ENCODE results near the gene SPC25. TPM values are rescaled to one million over a fixed set of nuclear protein-coding genes. Genes with fewer than 3 reads are reported as not detected.

Gene SPC25
- total and polyA plus RNA-seq, 2 experiments from 2014 or later, result 23.4 to 72.7 TPM

GRCh38 chr2:168901003-168901402, 10.8 kb upstream of the SPC25 start, which contains the start of gene G6PC2 (continued):
- TF ChIP-seq ETS1 (IDR thresholded peaks at IDR 0.05) (no peak), EZH2phosphoT487 (IDR thresholded peaks at IDR 0.05; ENCODE audit: unreplicated experiment) (no peak), ZNF331 (CRISPR knock-in tag; IDR thresholded peaks at IDR 0.05; ENCODE audit: low read depth) (no peak), REST (IDR thresholded peaks at IDR 0.05; ENCODE audit: unreplicated experiment) (no peak)

GRCh38 chr2:168897449-168897848, 7.2 kb upstream of the SPC25 start:
- H3K27ac ChIP-seq (ENCODE audit: low read depth), result no peak overlapping the region
- TF ChIP-seq ZNF114 (CRISPR knock-in tag; IDR thresholded peaks at IDR 0.05) (no peak), ZNF462 (CRISPR knock-in tag; IDR thresholded peaks at IDR 0.05) (no peak), ETS1 (IDR thresholded peaks at IDR 0.05) (no peak), CTCF (conservative IDR thresholded peaks at IDR 0.05; ENCODE audit: low read depth in 2 of 2) (no peak)

More at GRCh38 chr2:168897449-168897848, 7.2 kb upstream of the SPC25 start:
- Mint-ChIP-seq H3K4me1 (no peaks in the 10 kb centered on the region; the same call in 2 of the 3 replicates), H3K27ac (no peak overlapping the region), H3K36me3 (ENCODE audit: low read depth) (no peaks in the 10 kb centered on the region), H3K4me3 (no peak overlapping the region), H3K27me3 (ENCODE audit: insufficient read depth, low read depth, poor library complexity) (no peaks in the 10 kb centered on the region), H3K9me3 (no peaks in the 10 kb centered on the region)
- Histone ChIP-seq H3F3A (replicated peaks; ENCODE audit: low read depth) (no peaks in the 10 kb centered on the region), H3K9me2 (ENCODE audit: insufficient read depth) (0 out of 2 replicates have a peak, but pooled peaks cover 5% of the 10 kb centered on the region), H3K36me3 (ENCODE audit: insufficient read depth) (no peaks in the 10 kb centered on the region), H3K79me2 (replicated peaks; ENCODE audit: insufficient read depth) (no peaks in the 10 kb centered on the region), H3K27me3 (ENCODE audit: insufficient read depth) (no peaks in the 10 kb centered on the region), H3K4me1 (ENCODE audit: insufficient read depth) (no peaks in the 10 kb centered on the region), H3K4me3 (no peak overlapping the region), H3K4me2 (no peak overlapping the region), H2AFZ (no peak overlapping the region), H4K20me1 (replicated peaks; ENCODE audit: insufficient read depth) (no peaks in the 10 kb centered on the region)
- ATAC-seq (no peak), DNase-seq (ENCODE audit: low spot score) (no peak)
